Measurements from ENCODE around the gene KRTAP9-4. TPM values are rescaled to one million over a fixed set of nuclear protein-coding genes. Genes with fewer than 3 reads are reported as not detected.
"Not testable (repeated sequence)": the region's sequence is repeated elsewhere in the genome, so short reads cannot be mapped to it uniquely, and the experiment has no call there.

The KRTAP9-4 gene
- total and polyA plus RNA-seq, 10 donors = not detected

DNA sequence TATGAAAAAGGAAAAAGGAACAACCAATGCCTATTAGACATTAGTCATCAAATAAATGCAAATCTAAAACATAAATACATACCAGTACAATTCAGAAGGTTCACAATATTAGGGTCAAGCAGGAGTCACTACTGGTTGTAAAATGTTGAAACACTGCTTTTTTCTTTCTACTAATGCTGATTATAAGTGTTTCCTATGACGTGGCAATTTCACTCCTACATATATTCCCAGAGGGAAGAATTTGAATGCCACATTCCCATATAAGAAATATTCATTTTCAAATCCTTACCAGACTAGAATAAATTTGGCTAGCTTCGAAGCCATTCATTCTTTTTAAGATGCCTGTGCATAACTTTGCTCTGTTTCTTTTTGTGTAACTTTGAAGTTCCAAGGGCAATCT, 25.7 kb upstream of the KRTAP9-4 start:
- peaks cover 0 to 21% (median 0%) of the 10 kb centered on the region in 7 donors for H3K27me3 ChIP-seq (replicated peaks in 1 of 7)
- no peak overlapping the region for H3K4me3 ChIP-seq
- intact Hi-C loops (cut with DNase I; ENCODE audit: low total_unique reads) = no loop called here
- DNase-seq = no peak
- H3K27ac ChIP-seq = no peak overlapping the region
- peaks cover 0 to 7% (median 0%) of the 10 kb centered on the region in 8 donors for H3K9me3 ChIP-seq
- H3K4me1 ChIP-seq = no peaks in the 10 kb centered on the region
- TF ChIP-seq, protein P1, sequence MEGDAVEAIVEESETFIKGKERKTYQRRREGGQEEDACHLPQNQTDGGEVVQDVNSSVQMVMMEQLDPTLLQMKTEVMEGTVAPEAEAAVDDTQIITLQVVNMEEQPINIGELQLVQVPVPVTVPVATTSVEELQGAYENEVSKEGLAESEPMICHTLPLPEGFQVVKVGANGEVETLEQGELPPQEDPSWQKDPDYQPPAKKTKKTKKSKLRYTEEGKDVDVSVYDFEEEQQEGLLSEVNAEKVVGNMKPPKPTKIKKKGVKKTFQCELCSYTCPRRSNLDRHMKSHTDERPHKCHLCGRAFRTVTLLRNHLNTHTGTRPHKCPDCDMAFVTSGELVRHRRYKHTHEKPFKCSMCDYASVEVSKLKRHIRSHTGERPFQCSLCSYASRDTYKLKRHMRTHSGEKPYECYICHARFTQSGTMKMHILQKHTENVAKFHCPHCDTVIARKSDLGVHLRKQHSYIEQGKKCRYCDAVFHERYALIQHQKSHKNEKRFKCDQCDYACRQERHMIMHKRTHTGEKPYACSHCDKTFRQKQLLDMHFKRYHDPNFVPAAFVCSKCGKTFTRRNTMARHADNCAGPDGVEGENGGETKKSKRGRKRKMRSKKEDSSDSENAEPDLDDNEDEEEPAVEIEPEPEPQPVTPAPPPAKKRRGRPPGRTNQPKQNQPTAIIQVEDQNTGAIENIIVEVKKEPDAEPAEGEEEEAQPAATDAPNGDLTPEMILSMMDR (IDR thresholded peaks at IDR 0.05 in 8 of 11, conservative IDR thresholded peaks at IDR 0.05 in 3 of 11) = no peak
- TF ChIP-seq POLR2AphosphoS5 (IDR thresholded peaks at IDR 0.05) (no peak), POLR2A (IDR thresholded peaks at IDR 0.05) (no peak)
- 50 to 83% (median 72%) methylated on average over 2 of the region's 2 CpGs for WGBS, 5 donors
- no peaks in the 10 kb centered on the region for H3K36me3 ChIP-seq

DNA sequence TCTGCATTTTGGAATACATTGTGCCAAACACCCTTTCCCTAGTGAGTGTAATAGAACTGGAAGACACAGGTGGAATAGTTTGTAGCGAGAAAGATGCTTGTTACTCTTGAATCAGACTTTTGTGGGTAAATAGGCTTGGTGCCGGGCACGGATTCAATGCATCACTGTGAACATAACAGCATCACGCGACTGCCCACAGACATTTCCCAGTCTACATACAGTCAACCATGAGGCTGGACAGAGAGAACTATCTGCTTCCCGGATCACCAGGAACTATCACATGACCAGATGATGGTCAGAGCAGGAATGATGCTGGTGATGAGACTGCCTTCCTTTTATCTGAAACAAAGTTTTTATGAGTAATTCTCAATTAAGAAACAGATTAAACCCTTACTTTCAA, 23.4 kb upstream of the KRTAP9-4 start:
- Histone ChIP-seq H3K4me3 (no peak overlapping the region), H3K27ac (no peak overlapping the region), H3K36me3 (no peaks in the 10 kb centered on the region), H3K4me1 (no peaks in the 10 kb centered on the region), H3K27me3 (replicated peaks in 1 of 7) (peaks cover 0 to 25% (median 0%) of the 10 kb centered on the region in 7 donors), H3K9me3 (no peaks in the 10 kb centered on the region)
- DNase-seq = no peak
- no peak for TF ChIP-seq POLR2A (IDR thresholded peaks at IDR 0.05)
- no peak for TF ChIP-seq POLR2AphosphoS5 (IDR thresholded peaks at IDR 0.05)
- TF ChIP-seq, protein P1 (IDR thresholded peaks at IDR 0.05 in 8 of 11, conservative IDR thresholded peaks at IDR 0.05 in 3 of 11) = no peak
- WGBS, 5 donors = 91 to 93% (median 92%) methylated on average over 6 of the region's 6 CpGs
- intact Hi-C loops (cut with DNase I; ENCODE audit: low total_unique reads) = no loop called here

DNA sequence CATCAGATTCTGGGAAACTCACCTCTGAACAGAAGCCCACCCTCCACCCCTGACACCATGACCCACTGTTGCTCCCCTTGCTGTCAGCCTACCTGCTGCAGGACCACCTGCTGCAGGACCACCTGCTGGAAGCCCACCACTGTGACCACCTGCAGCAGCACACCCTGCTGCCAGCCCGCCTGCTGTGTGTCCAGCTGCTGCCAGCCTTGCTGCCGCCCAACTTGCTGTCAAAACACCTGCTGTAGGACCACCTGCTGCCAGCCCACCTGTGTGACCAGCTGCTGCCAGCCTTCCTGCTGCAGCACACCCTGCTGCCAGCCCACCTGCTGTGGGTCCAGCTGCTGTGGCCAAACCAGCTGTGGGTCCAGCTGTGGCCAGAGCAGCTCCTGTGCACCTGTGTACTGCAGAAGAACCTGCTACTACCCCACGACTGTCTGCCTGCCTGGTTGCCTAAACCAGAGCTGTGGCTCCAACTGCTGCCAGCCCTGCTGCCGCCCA, 22.8 kb upstream of the KRTAP9-4 start, which contains the start of gene KRTAP9-2:
Gene KRTAP9-2 (plus strand): TSS at position 51 of the 498 bp plus-strand sequence. CDS start 7 bp downstream, at position 58.
- DNase-seq = not testable (repeated sequence)

DNA sequence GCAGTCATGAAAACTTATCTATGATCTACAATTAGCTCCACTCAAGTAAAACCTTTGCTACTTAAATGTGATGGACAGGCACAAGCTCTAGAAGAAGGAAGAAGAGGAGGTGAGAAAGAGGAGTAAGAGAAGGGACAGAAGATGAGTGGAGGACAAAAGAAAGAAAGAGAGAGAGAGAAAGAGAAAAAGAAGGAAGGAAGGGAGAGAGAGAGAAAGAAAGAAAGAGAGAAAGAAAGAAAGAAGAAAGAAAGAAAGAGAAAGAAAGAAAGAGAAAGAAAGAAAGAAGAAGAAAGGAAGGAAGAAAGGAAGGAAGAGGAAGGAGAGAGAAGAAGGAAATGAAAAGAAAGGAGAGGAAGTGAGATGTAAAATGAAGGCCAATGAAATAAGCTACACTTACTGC, 19.4 kb upstream of the KRTAP9-4 start:
- Histone ChIP-seq H3K27me3 (replicated peaks in 1 of 7) (peaks cover 0 to 40% (median 5%) of the 10 kb centered on the region in 7 donors), H3K4me3 (no peak overlapping the region), H3K36me3 (no peaks in the 10 kb centered on the region), H3K4me1 (no peaks in the 10 kb centered on the region), H3K27ac (no peak overlapping the region), H3K9me3 (no peaks in the 10 kb centered on the region)
- no peak for DNase-seq
- TF ChIP-seq POLR2AphosphoS5 (IDR thresholded peaks at IDR 0.05) (no peak), POLR2A (IDR thresholded peaks at IDR 0.05) (no peak)
- TF ChIP-seq, protein P1 (IDR thresholded peaks at IDR 0.05 in 8 of 11, conservative IDR thresholded peaks at IDR 0.05 in 3 of 11) = no peak
- intact Hi-C loops (cut with DNase I; ENCODE audit: low total_unique reads) = loop anchor here (2.0 kb wide), 1 partner anchor 15 kb away; no protein-coding TSS in a partner anchor

More for the DNA sequence above, 22.8 kb upstream of the KRTAP9-4 start, which contains the start of gene KRTAP9-2:
- intact Hi-C loops (cut with DNase I; ENCODE audit: low total_unique reads); H3K27ac ChIP-seq; H3K4me3 ChIP-seq; H3K4me1 ChIP-seq; H3K36me3 ChIP-seq; H3K9me3 ChIP-seq: not testable (repeated sequence)
- 43 to 84% (median 70%) methylated on average over 1 to 3 of the region's 4 CpGs for WGBS, 5 donors
- peaks cover 0 to 25% (median 0%) of the 10 kb centered on the region in 7 donors for H3K27me3 ChIP-seq (replicated peaks in 1 of 7)
